ENCODE results near the gene WIZ.

The WIZ gene

DNA sequence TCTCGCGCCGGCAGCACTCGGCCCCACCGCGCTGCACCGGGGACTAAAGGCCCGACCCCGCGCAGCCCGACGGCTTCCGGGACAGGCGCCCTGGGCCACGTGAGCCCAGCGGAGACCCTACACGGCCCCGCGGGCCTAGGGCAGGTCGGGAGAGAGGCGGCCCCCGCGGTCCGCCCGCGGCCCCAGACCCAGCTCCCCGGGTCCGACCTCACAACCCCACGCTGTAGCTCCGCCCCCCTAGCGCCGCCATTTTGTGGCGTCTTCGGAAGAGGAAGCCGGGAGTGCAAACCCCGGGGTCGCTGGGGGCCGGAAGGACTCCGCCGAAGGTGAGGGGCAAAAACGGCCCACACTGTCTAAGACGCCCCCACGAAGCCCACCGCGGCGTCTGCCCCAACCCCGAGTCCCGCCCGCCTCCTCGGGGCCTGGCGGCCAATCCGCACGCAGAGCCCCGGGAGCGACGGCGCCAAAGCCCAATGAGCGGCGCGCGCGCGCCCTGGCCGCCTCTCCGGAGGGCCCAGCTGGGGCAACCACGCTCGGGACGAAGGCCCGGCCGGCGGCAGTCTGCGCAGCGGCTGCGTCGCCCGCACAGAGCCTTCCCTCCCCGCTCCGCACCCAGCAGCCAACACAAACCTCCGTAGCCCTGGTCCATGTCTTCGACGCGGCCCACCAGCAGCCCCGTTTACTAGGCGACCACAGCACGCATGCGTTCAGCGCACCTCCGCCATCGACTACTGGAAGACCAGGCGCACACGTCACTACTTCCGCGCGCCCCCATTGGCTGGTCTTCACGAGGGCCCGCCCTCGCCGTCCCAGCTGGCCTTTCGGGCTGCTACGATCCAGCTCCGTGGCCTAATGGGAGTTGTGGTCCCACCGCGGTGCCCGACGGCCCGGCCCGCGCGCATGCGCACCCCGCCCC, 70.4 kb downstream of the WIZ start, which contains the start of gene AKAP8 (continued):
- TF ChIP-seq, protein P1, sequence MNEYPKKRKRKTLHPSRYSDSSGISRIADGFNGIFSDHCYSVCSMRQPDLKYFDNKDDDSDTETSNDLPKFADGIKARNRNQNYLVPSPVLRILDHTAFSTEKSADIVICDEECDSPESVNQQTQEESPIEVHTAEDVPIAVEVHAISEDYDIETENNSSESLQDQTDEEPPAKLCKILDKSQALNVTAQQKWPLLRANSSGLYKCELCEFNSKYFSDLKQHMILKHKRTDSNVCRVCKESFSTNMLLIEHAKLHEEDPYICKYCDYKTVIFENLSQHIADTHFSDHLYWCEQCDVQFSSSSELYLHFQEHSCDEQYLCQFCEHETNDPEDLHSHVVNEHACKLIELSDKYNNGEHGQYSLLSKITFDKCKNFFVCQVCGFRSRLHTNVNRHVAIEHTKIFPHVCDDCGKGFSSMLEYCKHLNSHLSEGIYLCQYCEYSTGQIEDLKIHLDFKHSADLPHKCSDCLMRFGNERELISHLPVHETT (tag by site-specific recombination; IDR thresholded peaks at IDR 0.05), result no peak
- TF ChIP-seq, protein P2, sequence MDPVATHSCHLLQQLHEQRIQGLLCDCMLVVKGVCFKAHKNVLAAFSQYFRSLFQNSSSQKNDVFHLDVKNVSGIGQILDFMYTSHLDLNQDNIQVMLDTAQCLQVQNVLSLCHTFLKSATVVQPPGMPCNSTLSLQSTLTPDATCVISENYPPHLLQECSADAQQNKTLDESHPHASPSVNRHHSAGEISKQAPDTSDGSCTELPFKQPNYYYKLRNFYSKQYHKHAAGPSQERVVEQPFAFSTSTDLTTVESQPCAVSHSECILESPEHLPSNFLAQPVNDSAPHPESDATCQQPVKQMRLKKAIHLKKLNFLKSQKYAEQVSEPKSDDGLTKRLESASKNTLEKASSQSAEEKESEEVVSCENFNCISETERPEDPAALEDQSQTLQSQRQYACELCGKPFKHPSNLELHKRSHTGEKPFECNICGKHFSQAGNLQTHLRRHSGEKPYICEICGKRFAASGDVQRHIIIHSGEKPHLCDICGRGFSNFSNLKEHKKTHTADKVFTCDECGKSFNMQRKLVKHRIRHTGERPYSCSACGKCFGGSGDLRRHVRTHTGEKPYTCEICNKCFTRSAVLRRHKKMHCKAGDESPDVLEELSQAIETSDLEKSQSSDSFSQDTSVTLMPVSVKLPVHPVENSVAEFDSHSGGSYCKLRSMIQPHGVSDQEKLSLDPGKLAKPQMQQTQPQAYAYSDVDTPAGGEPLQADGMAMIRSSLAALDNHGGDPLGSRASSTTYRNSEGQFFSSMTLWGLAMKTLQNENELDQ (tag by site-specific recombination; IDR thresholded peaks at IDR 0.05; ENCODE audit: low read depth), result no peak
- no peak for TF ChIP-seq ZIC2 (tag by site-specific recombination; IDR thresholded peaks at IDR 0.05)
- TF ChIP-seq YY1 (tag by site-specific recombination; IDR thresholded peaks at IDR 0.05), result peak; percentile 67
- no peak for TF ChIP-seq KLF7 (tag by site-specific recombination; IDR thresholded peaks at IDR 0.05; ENCODE audit: borderline replicate concordance)
- TF ChIP-seq ZNF266 (tag by site-specific recombination; IDR thresholded peaks at IDR 0.05; ENCODE audit: low read depth), result no peak
- no peak for TF ChIP-seq TRIM28 (IDR thresholded peaks at IDR 0.05; ENCODE audit: borderline replicate concordance, low read length)
- no peak for TF ChIP-seq HOXD13 (CRISPR knock-in tag; IDR thresholded peaks at IDR 0.05; ENCODE audit: borderline replicate concordance)
- 0 out of 2 replicates have a peak, but pooled peaks have one; percentile 11 for TF ChIP-seq KLF8 (tag by site-specific recombination; IDR thresholded peaks at IDR 0.05)
- TF ChIP-seq SETDB1 (IDR thresholded peaks at IDR 0.05; ENCODE audit: insufficient read length, low read length), result no peak
- no peak for TF ChIP-seq ZFP37 (tag by site-specific recombination; IDR thresholded peaks at IDR 0.05)
- peak; percentile 8; the same call in 1 of the 2 replicates for TF ChIP-seq OSR2 (tag by site-specific recombination; IDR thresholded peaks at IDR 0.05)
- TF ChIP-seq ZNF175 (tag by site-specific recombination; IDR thresholded peaks at IDR 0.05), result no peak
- no peak for TF ChIP-seq ZNF600 (tag by site-specific recombination; IDR thresholded peaks at IDR 0.05)
- TF ChIP-seq SCRT1 (tag by site-specific recombination; IDR thresholded peaks at IDR 0.05; ENCODE audit: borderline replicate concordance), result no peak
- TF ChIP-seq ZNF335 (tag by site-specific recombination; conservative IDR thresholded peaks at IDR 0.05), result peak; percentile 89
- peak; percentile 56; the same call in 1 of the 2 replicates for TF ChIP-seq ZBTB8A (tag by site-specific recombination; IDR thresholded peaks at IDR 0.05)
- no peak for TF ChIP-seq ZNF37A (tag by site-specific recombination; IDR thresholded peaks at IDR 0.05)
- no peak for TF ChIP-seq ZNF26 (tag by site-specific recombination; IDR thresholded peaks at IDR 0.05)
- TF ChIP-seq, protein P3, sequence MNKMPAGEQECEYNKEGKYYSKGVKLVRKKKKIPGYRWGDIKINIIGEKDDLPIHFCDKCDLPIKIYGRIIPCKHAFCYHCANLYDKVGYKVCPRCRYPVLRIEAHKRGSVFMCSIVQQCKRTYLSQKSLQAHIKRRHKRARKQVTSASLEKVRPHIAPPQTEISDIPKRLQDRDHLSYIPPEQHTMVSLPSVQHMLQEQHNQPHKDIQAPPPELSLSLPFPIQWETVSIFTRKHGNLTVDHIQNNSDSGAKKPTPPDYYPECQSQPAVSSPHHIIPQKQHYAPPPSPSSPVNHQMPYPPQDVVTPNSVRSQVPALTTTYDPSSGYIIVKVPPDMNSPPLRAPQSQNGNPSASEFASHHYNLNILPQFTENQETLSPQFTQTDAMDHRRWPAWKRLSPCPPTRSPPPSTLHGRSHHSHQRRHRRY (tag by site-specific recombination; IDR thresholded peaks at IDR 0.05), result no peak
- TF ChIP-seq, protein P4, sequence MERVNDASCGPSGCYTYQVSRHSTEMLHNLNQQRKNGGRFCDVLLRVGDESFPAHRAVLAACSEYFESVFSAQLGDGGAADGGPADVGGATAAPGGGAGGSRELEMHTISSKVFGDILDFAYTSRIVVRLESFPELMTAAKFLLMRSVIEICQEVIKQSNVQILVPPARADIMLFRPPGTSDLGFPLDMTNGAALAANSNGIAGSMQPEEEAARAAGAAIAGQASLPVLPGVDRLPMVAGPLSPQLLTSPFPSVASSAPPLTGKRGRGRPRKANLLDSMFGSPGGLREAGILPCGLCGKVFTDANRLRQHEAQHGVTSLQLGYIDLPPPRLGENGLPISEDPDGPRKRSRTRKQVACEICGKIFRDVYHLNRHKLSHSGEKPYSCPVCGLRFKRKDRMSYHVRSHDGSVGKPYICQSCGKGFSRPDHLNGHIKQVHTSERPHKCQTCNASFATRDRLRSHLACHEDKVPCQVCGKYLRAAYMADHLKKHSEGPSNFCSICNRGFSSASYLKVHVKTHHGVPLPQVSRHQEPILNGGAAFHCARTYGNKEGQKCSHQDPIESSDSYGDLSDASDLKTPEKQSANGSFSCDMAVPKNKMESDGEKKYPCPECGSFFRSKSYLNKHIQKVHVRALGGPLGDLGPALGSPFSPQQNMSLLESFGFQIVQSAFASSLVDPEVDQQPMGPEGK (tag by site-specific recombination; IDR thresholded peaks at IDR 0.05), result peak; percentile 83
- TF ChIP-seq ZBTB17 (tag by site-specific recombination; IDR thresholded peaks at IDR 0.05), result no peak
- TF ChIP-seq ZNF501 (tag by site-specific recombination; IDR thresholded peaks at IDR 0.05), result no peak
- TF ChIP-seq, protein P5, sequence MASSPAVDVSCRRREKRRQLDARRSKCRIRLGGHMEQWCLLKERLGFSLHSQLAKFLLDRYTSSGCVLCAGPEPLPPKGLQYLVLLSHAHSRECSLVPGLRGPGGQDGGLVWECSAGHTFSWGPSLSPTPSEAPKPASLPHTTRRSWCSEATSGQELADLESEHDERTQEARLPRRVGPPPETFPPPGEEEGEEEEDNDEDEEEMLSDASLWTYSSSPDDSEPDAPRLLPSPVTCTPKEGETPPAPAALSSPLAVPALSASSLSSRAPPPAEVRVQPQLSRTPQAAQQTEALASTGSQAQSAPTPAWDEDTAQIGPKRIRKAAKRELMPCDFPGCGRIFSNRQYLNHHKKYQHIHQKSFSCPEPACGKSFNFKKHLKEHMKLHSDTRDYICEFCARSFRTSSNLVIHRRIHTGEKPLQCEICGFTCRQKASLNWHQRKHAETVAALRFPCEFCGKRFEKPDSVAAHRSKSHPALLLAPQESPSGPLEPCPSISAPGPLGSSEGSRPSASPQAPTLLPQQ (tag by site-specific recombination; IDR thresholded peaks at IDR 0.05), result peak; percentile 32
- TF ChIP-seq ZNF701 (tag by site-specific recombination; IDR thresholded peaks at IDR 0.05), result no peak
- TF ChIP-seq HOXA7 (CRISPR knock-in tag; IDR thresholded peaks at IDR 0.05; ENCODE audit: borderline replicate concordance), result no peak
- TF ChIP-seq ZNF23 (tag by site-specific recombination; IDR thresholded peaks at IDR 0.05; ENCODE audit: borderline replicate concordance), result no peak
- no peak for TF ChIP-seq ZNF677 (tag by site-specific recombination; IDR thresholded peaks at IDR 0.05)
- no peak for TF ChIP-seq ZSCAN23 (tag by site-specific recombination; IDR thresholded peaks at IDR 0.05)
- TF ChIP-seq ZNF623 (tag by site-specific recombination; IDR thresholded peaks at IDR 0.05), result no peak
- TF ChIP-seq ZNF629 (tag by site-specific recombination; IDR thresholded peaks at IDR 0.05), result peak; percentile 55

Measured in HEK293 (cell line).